ENCODE data around the gene PHKG2. TPM values are rescaled to one million over a fixed set of nuclear protein-coding genes. Genes with fewer than 3 reads are reported as not detected.
A peak's percentile ranks its signal among the peaks of the same experiment; 100 is the strongest.

PHKG2 gene
- total RNA-seq, 1 donor from 2014 or later, result 53.2 TPM

- Mint-ChIP-seq H3K36me3 (peaks cover 6% of the 10 kb centered on the region), H3K4me3 (peak overlapping the region; percentile 91), H3K27ac (peak overlapping the region; percentile 88), H3K4me1 (peaks cover 27% of the 10 kb centered on the region), H3K9me3 (no peaks in the 10 kb centered on the region), H3K27me3 (ENCODE audit: low read depth) (no peaks in the 10 kb centered on the region)
- no peak for TF ChIP-seq CTCF (IDR thresholded peaks at IDR 0.05; ENCODE audit: unreplicated experiment)
- DNase-seq (ENCODE audit: low spot score in 2 of 2, unreplicated experiment in 2 of 2), result no peak
These were observed 39.6 kb downstream of the PHKG2 start for GRCh38 chr16:30787613-30788378.

- Mint-ChIP-seq H3K36me3 (no peaks in the 10 kb centered on the region), H3K9me3 (no peaks in the 10 kb centered on the region), H3K4me1 (no peaks in the 10 kb centered on the region), H3K4me3 (no peak overlapping the region), H3K27me3 (ENCODE audit: low read depth) (no peaks in the 10 kb centered on the region), H3K27ac (no peak overlapping the region)
- TF ChIP-seq CTCF (IDR thresholded peaks at IDR 0.05; ENCODE audit: unreplicated experiment), result no peak
- no peak for DNase-seq (ENCODE audit: low spot score in 2 of 2, unreplicated experiment in 2 of 2)
These were observed 45.4 kb downstream of the PHKG2 start for GRCh38 chr16:30793508-30794069.

- no peak overlapping the region for H3K4me3 Mint-ChIP-seq
- H3K36me3 Mint-ChIP-seq, result no peaks in the 10 kb centered on the region
- H3K27ac Mint-ChIP-seq, result no peak overlapping the region
- no peaks in the 10 kb centered on the region for H3K9me3 Mint-ChIP-seq
- H3K27me3 Mint-ChIP-seq (ENCODE audit: low read depth), result no peaks in the 10 kb centered on the region
- no peaks in the 10 kb centered on the region for H3K4me1 Mint-ChIP-seq
- no peak for TF ChIP-seq CTCF (IDR thresholded peaks at IDR 0.05; ENCODE audit: unreplicated experiment)
- DNase-seq (ENCODE audit: low spot score in 2 of 2, unreplicated experiment in 2 of 2), result no peak
These were observed 46.4 kb downstream of the PHKG2 start for GRCh38 chr16:30794634-30795033.

- no peak for DNase-seq (ENCODE audit: low spot score in 2 of 2, unreplicated experiment in 2 of 2)
- Mint-ChIP-seq H3K36me3 (no peaks in the 10 kb centered on the region), H3K4me3 (no peak overlapping the region), H3K27ac (no peak overlapping the region), H3K4me1 (no peaks in the 10 kb centered on the region), H3K9me3 (no peaks in the 10 kb centered on the region), H3K27me3 (ENCODE audit: low read depth) (no peaks in the 10 kb centered on the region)
- no peak for TF ChIP-seq CTCF (IDR thresholded peaks at IDR 0.05; ENCODE audit: unreplicated experiment)
These were observed 49.6 kb downstream of the PHKG2 start for GRCh38 chr16:30797670-30798309.

Other genes starting within 250 kb of the PHKG2 start
- 41.2 to 42.2 TPM (median 41.9 TPM) in 3 replicates for gene ZNF768, start 221.9 kb upstream of the PHKG2 start, total RNA-seq
- gene ZNF747, start 213.6 kb upstream of the PHKG2 start, total RNA-seq, result 12.4 to 16.4 TPM (median 15.2 TPM) in 3 replicates
- gene ZNF764, start 190.1 kb upstream of the PHKG2 start, total RNA-seq, result 16.5 to 18.2 TPM (median 17.0 TPM) in 3 replicates
- gene ZNF688, start 176.7 kb upstream of the PHKG2 start, total RNA-seq, result 10.1 to 12.0 TPM (median 11.3 TPM) in 3 replicates
- gene ZNF785, start 162.7 kb upstream of the PHKG2 start, total RNA-seq, result 28.0 to 31.9 TPM (median 29.0 TPM) in 3 replicates
- 12.1 to 13.7 TPM (median 12.4 TPM) in 3 replicates for gene ZNF689, start 138.0 kb upstream of the PHKG2 start, total RNA-seq
- 39.1 to 43.7 TPM (median 43.5 TPM) in 3 replicates for gene PRR14, start 97.5 kb upstream of the PHKG2 start, total RNA-seq
- gene FBRS, start 90.0 kb upstream of the PHKG2 start, total RNA-seq, result 93.0 to 98.4 TPM (median 97.5 TPM) in 3 replicates
- 74.2 to 79.7 TPM (median 74.8 TPM) in 3 replicates for gene SRCAP, start 49.3 kb upstream of the PHKG2 start, total RNA-seq
- 6.0 to 7.4 TPM (median 6.3 TPM) in 3 replicates for gene CFAP119, start 13.6 kb downstream of the PHKG2 start, total RNA-seq
- gene RNF40, start 13.9 kb downstream of the PHKG2 start, total RNA-seq, result 124 to 130 TPM (median 126 TPM) in 3 replicates
- 40.8 to 41.6 TPM (median 41.4 TPM) in 3 replicates for gene ZNF629, start 38.8 kb downstream of the PHKG2 start, total RNA-seq
- gene BCL7C, start 145.7 kb downstream of the PHKG2 start, total RNA-seq, result 43.6 to 44.8 TPM (median 43.9 TPM) in 3 replicates
- 9.1 to 11.5 TPM (median 10.3 TPM) in 3 replicates for gene CTF1, start 148.2 kb downstream of the PHKG2 start, total RNA-seq
- gene FBXL19, start 175.1 kb downstream of the PHKG2 start, total RNA-seq, result 53.5 to 56.4 TPM (median 54.9 TPM) in 3 replicates
- gene ORAI3, start 200.6 kb downstream of the PHKG2 start, total RNA-seq, result 25.8 to 28.2 TPM (median 26.2 TPM) in 3 replicates
- gene SETD1A, start 209.3 kb downstream of the PHKG2 start, total RNA-seq, result 30.8 to 39.1 TPM (median 36.4 TPM) in 3 replicates
- gene HSD3B7, start 236.8 kb downstream of the PHKG2 start, total RNA-seq, result 3.5 to 4.0 TPM (median 3.6 TPM) in 3 replicates